ENCODE results near the gene MYO1H. TPM values are rescaled to one million over a fixed set of nuclear protein-coding genes. Genes with fewer than 3 reads are reported as not detected.
A peak's percentile ranks its signal among the peaks of the same experiment; 100 is the strongest.

MYO1H gene
- total RNA-seq, 4 donors from 2014 or later = not detected

GRCh38 chr12:109476807-109477184, 129.1 kb downstream of the MYO1H start:
- Histone ChIP-seq H3K4me3 (peak overlapping the region; percentile 88 to 98), H3K27me3 (no peaks in the 10 kb centered on the region), H3K9me3 (no peaks in the 10 kb centered on the region), H3K36me3 (no peaks in the 10 kb centered on the region), H3K27ac (peak overlapping the region; percentile 98), H3K4me1 (peaks cover 10 to 21% of the 10 kb centered on the region in 2 donors)
- no peak for TF ChIP-seq CTCF (IDR thresholded peaks at IDR 0.05)
- TF ChIP-seq POLR2A (IDR thresholded peaks at IDR 0.05) = no peak
- intact Hi-C loops (cut with DNase I; ENCODE audit: low total_unique reads) = no loop called here
- no peak for DNase-seq

GRCh38 chr12:109477185-109477962, 129.7 kb downstream of the MYO1H start, which contains the start of the genes KCTD10 and UBE3B:
TSS of gene KCTD10 (minus strand) at chr12:109477300. CDS start at chr12:109477262, 38 bp downstream.
TSS of gene UBE3B (plus strand) at chr12:109477634. CDS start at chr12:109483552, 5,918 bp downstream.
- no peaks in the 10 kb centered on the region for H3K36me3 ChIP-seq
- H3K27ac ChIP-seq = peak within 1 kb of the TSS; percentile 98
- peak; percentile 86 to 87 for DNase-seq
- intact Hi-C loops (cut with DNase I; ENCODE audit: low total_unique reads) = no loop called here
- peaks cover 10 to 21% of the 10 kb centered on the region in 2 donors for H3K4me1 ChIP-seq
- peak within 1 kb of the TSS; percentile 88 to 98 for H3K4me3 ChIP-seq
- H3K9me3 ChIP-seq = no peaks in the 10 kb centered on the region
- H3K27me3 ChIP-seq = no peaks in the 10 kb centered on the region
- TF ChIP-seq POLR2A (IDR thresholded peaks at IDR 0.05) (peak; percentile 69 to 84), CTCF (IDR thresholded peaks at IDR 0.05) (peak in 3 of 4 experiments; percentile 9 to 42 (median 16))

GRCh38 chr12:109477963-109478315, 130.2 kb downstream of the MYO1H start:
- H3K27ac ChIP-seq = peak overlapping the region; percentile 98
- peak overlapping the region; percentile 88 to 98 for H3K4me3 ChIP-seq
- intact Hi-C loops (cut with DNase I; ENCODE audit: low total_unique reads) = no loop called here
- no peak for DNase-seq
- H3K27me3 ChIP-seq = no peaks in the 10 kb centered on the region
- H3K36me3 ChIP-seq = no peaks in the 10 kb centered on the region
- TF ChIP-seq CTCF (IDR thresholded peaks at IDR 0.05) = no peak
- TF ChIP-seq POLR2A (IDR thresholded peaks at IDR 0.05) = no peak
- peaks cover 10 to 21% of the 10 kb centered on the region in 2 donors for H3K4me1 ChIP-seq
- no peaks in the 10 kb centered on the region for H3K9me3 ChIP-seq

- H3K4me3 ChIP-seq = no peak overlapping the region
- H3K36me3 ChIP-seq = no peaks in the 10 kb centered on the region
- no peaks in the 10 kb centered on the region for H3K27me3 ChIP-seq
- no peaks in the 10 kb centered on the region for H3K9me3 ChIP-seq
- intact Hi-C loops (cut with DNase I; ENCODE audit: low total_unique reads) = loop anchor here (10.0 kb wide), 1 partner anchor 55 kb away; no protein-coding TSS in a partner anchor
- no peak for TF ChIP-seq POLR2A (IDR thresholded peaks at IDR 0.05)
- no peak for TF ChIP-seq CTCF (IDR thresholded peaks at IDR 0.05)
- peaks cover 10 to 11% of the 10 kb centered on the region in 2 donors for H3K4me1 ChIP-seq
- no peak overlapping the region for H3K27ac ChIP-seq
- no peak for DNase-seq
These were observed 132.1 kb downstream of the MYO1H start for GRCh38 chr12:109479761-109480160.

- TF ChIP-seq CTCF (IDR thresholded peaks at IDR 0.05) (no peak), POLR2A (IDR thresholded peaks at IDR 0.05) (no peak)
- H3K9me3 ChIP-seq = no peaks in the 10 kb centered on the region
- no peaks in the 10 kb centered on the region for H3K36me3 ChIP-seq
- DNase-seq = no peak
- intact Hi-C loops (cut with DNase I; ENCODE audit: low total_unique reads) = loop anchor here (10.0 kb wide), 1 partner anchor 56 kb away; no protein-coding TSS in a partner anchor
- H3K4me3 ChIP-seq = no peak overlapping the region
- no peaks in the 10 kb centered on the region for H3K27me3 ChIP-seq
- H3K27ac ChIP-seq = no peak overlapping the region
- peaks cover 6 to 11% of the 10 kb centered on the region in 2 donors for H3K4me1 ChIP-seq
These were observed 132.7 kb downstream of the MYO1H start for GRCh38 chr12:109480356-109480755.

Measured in uterus (tissue), 4 donors.